C4-2B (cell line): Measurements from ENCODE around the gene L1CAM.

Experiments used
- ZFX ChIP-seq: fragments of 450-650 bp; IDR thresholded peaks from 2 replicates; pipeline ENCODE4 v1.6.1; 2017
- TF ChIP-seq, protein P1 (sequence below): fragments of 450-650 bp; conservative IDR thresholded peaks from 2 replicates; pipeline ENCODE4 v1.5.1; 2017; ENCODE audit warnings: mild to moderate bottlenecking

DNA sequence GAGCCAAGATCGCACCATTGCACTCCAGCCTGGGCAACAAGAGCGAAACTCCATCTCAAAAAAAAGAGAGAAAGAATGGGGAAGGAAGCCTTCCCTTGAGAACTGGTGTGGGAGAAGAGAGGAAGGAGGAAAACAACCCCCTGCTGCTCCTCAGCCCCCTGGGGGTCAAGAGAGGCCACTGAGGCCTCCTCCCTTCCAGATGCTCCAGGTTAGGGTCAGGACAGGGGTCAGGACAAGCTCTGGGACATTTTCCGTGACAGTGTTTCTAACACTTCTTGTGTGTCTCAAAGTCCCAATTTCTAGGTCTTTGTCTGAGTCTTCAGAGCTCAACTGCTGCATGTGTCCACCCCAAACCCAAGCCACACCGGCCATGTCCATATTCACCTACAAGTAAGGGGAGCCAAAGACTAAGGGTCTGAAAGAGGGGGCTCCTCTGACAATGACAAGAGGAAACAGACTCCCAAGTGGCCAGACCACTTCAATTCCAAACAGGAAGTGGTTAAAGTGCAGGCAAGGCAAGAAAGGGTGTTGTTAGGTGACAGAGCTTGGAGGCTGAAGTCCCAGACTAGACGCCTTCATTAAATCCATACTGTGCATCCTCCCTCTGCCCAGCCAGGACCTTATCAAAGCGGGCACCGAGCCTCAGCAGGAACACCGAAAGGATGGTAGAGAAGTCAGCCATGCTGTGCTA, 8.3 kb downstream of the L1CAM start:
- TF ChIP-seq, protein P1, sequence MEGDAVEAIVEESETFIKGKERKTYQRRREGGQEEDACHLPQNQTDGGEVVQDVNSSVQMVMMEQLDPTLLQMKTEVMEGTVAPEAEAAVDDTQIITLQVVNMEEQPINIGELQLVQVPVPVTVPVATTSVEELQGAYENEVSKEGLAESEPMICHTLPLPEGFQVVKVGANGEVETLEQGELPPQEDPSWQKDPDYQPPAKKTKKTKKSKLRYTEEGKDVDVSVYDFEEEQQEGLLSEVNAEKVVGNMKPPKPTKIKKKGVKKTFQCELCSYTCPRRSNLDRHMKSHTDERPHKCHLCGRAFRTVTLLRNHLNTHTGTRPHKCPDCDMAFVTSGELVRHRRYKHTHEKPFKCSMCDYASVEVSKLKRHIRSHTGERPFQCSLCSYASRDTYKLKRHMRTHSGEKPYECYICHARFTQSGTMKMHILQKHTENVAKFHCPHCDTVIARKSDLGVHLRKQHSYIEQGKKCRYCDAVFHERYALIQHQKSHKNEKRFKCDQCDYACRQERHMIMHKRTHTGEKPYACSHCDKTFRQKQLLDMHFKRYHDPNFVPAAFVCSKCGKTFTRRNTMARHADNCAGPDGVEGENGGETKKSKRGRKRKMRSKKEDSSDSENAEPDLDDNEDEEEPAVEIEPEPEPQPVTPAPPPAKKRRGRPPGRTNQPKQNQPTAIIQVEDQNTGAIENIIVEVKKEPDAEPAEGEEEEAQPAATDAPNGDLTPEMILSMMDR = no peak
- no peak for TF ChIP-seq ZFX
